Right lobe of liver (tissue), 6 donors: Measurements from ENCODE around the gene EGFLAM. TPM values are rescaled to one million over a fixed set of nuclear protein-coding genes. Genes with fewer than 3 reads are reported as not detected.
"Not testable (repeated sequence)": the region's sequence is repeated elsewhere in the genome, so short reads cannot be mapped to it uniquely, and the experiment has no call there.

ENCODE experiments used
- ATAC-seq, 4 donors: fragments of 200-7000 bp; cut with Tn5 transposase; one replicate each; pipeline ENCODE4 v1.9.1; 2020; ENCODE audit warnings: mild to moderate bottlenecking in 4 of 4, moderate library complexity in 4 of 4
- DNase-seq, 3 donors: peaks; one replicate each; pipeline ENCODE4 v3.0.0-alpha.2; 2020
- H3K27ac ChIP-seq, 3 donors: fragments of 200-600 bp; one replicate each; pipeline ENCODE4 v1.8.0; 2022
- H3K27me3 ChIP-seq, 2 donors: fragments of 200-600 bp; one replicate each; pipeline ENCODE4 v1.8.0; 2022
- H3K36me3 ChIP-seq, 4 donors: fragments of 200-600 bp; sonication (generic) in 1 of 4; one replicate each; pipeline versions ENCODE4 v1.5.1 to v1.8.0; 2017 to 2022; ENCODE audit warnings: control low read depth in 1 of 4
- H3K4me1 ChIP-seq, 4 donors: fragments of 200-600 bp; sonication (generic) in 1 of 4; one replicate each; pipeline versions ENCODE4 v1.5.1 to v1.8.0; 2017 to 2022; ENCODE audit warnings: control low read depth in 1 of 4
- H3K4me3 ChIP-seq, 3 donors: fragments of 200-600 bp; one replicate each; pipeline ENCODE4 v1.8.0; 2022
- H3K9me3 ChIP-seq, 4 donors: fragments of 200-600 bp; sonication (generic) in 1 of 4; one replicate each; pipeline versions ENCODE4 v1.5.1 to v1.8.0; 2017 to 2022; ENCODE audit warnings: control low read depth in 1 of 4
- CTCF ChIP-seq, 4 donors: fragments of 200-600 bp in 3 of 4; fragments of 450-650 bp in 1 of 4; IDR thresholded peaks; one replicate each; pipeline versions ENCODE4 v1.5.1 to v1.8.0; 2016 to 2022; ENCODE audit warnings: antibody characterized with exemption in 4 of 4, mild to moderate bottlenecking in 2 of 4
- POLR2A ChIP-seq: fragments of 450-650 bp; IDR thresholded peaks from one replicate; pipeline ENCODE4 v1.6.1; 2017; ENCODE audit warnings: antibody characterized with exemption, mild to moderate bottlenecking
- WGBS: methylation state at CpG from one replicate; pipeline ENCODE4 v1.1.6; 2018; ENCODE audit warnings: low coverage, low lambda C conversion rate; ENCODE audit not compliant: insufficient coverage; ENCODE audit errors: missing lambda C conversion rate; 5-methylcytosine and 5-hydroxymethylcytosine counted together
- intact Hi-C, 2 donors: fragments of 100-400 bp; cut with DNase I; formaldehyde crosslinking; loops; one replicate each; pipeline versions ENCODE4 v1.11.2 to v1.14.1; 2022
- total RNA-seq, 6 experiments: library from RNA; depleted of rRNA in 2 of 6; stranded (reverse); fragments of >200 nt in 2 of 6; fragmentation: NEBNext Ultra II Directional in 3 of 6; extraction: Animal tissue kit (Norgen Biotek cat#: 25700) in 3 of 6; gene quantifications; one replicate each; pipeline versions ENCODE4 v1.1.0 to v1.2.4, GENCODE V29; 2016 to 2023
- donor health status: DM: no; HTN: yes; CAD: no.
- donor health status: DM: no; HTN: no; CAD: no.
- donor health status: DM: no; HTN: no; CAD: no.
- donor health status: DM: no; HTN: yes; CAD: no.
- donor health status: DM: no; HTN: yes; CAD: no.

The EGFLAM gene
- total RNA-seq, 6 experiments from 2014 or later, result 0.50 to 6.2 (median 2.3) TPM

GRCh38 chr5:38330207-38330606 lies 71.8 kb downstream of the EGFLAM start:
- intact Hi-C loops, result no loop called here

GRCh38 chr5:38331831-38332230 lies 73.5 kb downstream of the EGFLAM start:
- H3K27me3 ChIP-seq, result no peaks in the 10 kb centered on the region
- no peak overlapping the region for H3K4me3 ChIP-seq
- 58% methylated on average over 3 of the region's 3 CpGs for WGBS
- no peak for ATAC-seq
- H3K27ac ChIP-seq, result no peak overlapping the region
- TF ChIP-seq CTCF (IDR thresholded peaks at IDR 0.05), result no peak
- TF ChIP-seq POLR2A, result no peak
- DNase-seq, result no peak
- H3K36me3 ChIP-seq, result no peaks in the 10 kb centered on the region
- no peaks in the 10 kb centered on the region for H3K4me1 ChIP-seq
- intact Hi-C loops, result no loop called here
- H3K9me3 ChIP-seq, result no peaks in the 10 kb centered on the region

More at GRCh38 chr5:38330207-38330606, 71.8 kb downstream of the EGFLAM start:
- Histone ChIP-seq H3K4me3 (no peak overlapping the region), H3K9me3 (no peaks in the 10 kb centered on the region), H3K36me3 (no peaks in the 10 kb centered on the region), H3K27ac (no peak overlapping the region), H3K4me1 (no peaks in the 10 kb centered on the region), H3K27me3 (no peaks in the 10 kb centered on the region)
- no peak for TF ChIP-seq POLR2A
- TF ChIP-seq CTCF (IDR thresholded peaks at IDR 0.05), result no peak
- ATAC-seq (no peak), DNase-seq (no peak)
- WGBS, result 79% methylated on average over 4 of the region's 4 CpGs

GRCh38 chr5:38333181-38333580 lies 74.8 kb downstream of the EGFLAM start:
- ATAC-seq, H3K4me1 ChIP-seq, intact Hi-C loops, DNase-seq, H3K36me3 ChIP-seq, H3K27me3 ChIP-seq, H3K9me3 ChIP-seq, H3K27ac ChIP-seq, H3K4me3 ChIP-seq: not testable (repeated sequence)
- 50% methylated on average over 4 of the region's 4 CpGs for WGBS

- ATAC-seq (peak in 3 of 4 donors; percentile 16 to 84 (median 46)), DNase-seq (no peak)
- H3K9me3 ChIP-seq, result no peaks in the 10 kb centered on the region
- intact Hi-C loops, result no loop called here
- 24% methylated on average over 4 of the region's 11 CpGs for WGBS
- no peak overlapping the region for H3K4me3 ChIP-seq
- peaks cover 0 to 5% (median 0%) of the 10 kb centered on the region in 4 donors for H3K4me1 ChIP-seq
- H3K36me3 ChIP-seq, result no peaks in the 10 kb centered on the region
- H3K27ac ChIP-seq, result no peak overlapping the region
- no peak for TF ChIP-seq POLR2A
- TF ChIP-seq CTCF (IDR thresholded peaks at IDR 0.05), result no peak
- H3K27me3 ChIP-seq, result no peaks in the 10 kb centered on the region
Measured at GRCh38 chr5:38338455-38338854, 80.1 kb downstream of the EGFLAM start.

- WGBS, result 24% methylated on average over 3 of the region's 3 CpGs
- Histone ChIP-seq H3K36me3 (no peaks in the 10 kb centered on the region), H3K4me1 (peaks cover 0 to 5% (median 0%) of the 10 kb centered on the region in 4 donors), H3K9me3 (no peaks in the 10 kb centered on the region), H3K27ac (no peak overlapping the region), H3K4me3 (no peak overlapping the region), H3K27me3 (no peaks in the 10 kb centered on the region)
- DNase-seq, result no peak
- TF ChIP-seq POLR2A, result no peak
- TF ChIP-seq CTCF (IDR thresholded peaks at IDR 0.05), result no peak
- ATAC-seq, result no peak
- intact Hi-C loops, result no loop called here
Measured at GRCh38 chr5:38339446-38339845, 81.1 kb downstream of the EGFLAM start.
